Activated T-cell treated with anti-CD3 and anti-CD28 coated beads, Interleukin-2, amount 50 U/mL, for 48 hours (primary cell): ENCODE results near the gene MTCL1.

Source experiments
- DNase-seq, 2 experiments: peaks; one replicate each; pipeline ENCODE4 v3.0.0-alpha.2; 2020

The MTCL1 gene

DNA sequence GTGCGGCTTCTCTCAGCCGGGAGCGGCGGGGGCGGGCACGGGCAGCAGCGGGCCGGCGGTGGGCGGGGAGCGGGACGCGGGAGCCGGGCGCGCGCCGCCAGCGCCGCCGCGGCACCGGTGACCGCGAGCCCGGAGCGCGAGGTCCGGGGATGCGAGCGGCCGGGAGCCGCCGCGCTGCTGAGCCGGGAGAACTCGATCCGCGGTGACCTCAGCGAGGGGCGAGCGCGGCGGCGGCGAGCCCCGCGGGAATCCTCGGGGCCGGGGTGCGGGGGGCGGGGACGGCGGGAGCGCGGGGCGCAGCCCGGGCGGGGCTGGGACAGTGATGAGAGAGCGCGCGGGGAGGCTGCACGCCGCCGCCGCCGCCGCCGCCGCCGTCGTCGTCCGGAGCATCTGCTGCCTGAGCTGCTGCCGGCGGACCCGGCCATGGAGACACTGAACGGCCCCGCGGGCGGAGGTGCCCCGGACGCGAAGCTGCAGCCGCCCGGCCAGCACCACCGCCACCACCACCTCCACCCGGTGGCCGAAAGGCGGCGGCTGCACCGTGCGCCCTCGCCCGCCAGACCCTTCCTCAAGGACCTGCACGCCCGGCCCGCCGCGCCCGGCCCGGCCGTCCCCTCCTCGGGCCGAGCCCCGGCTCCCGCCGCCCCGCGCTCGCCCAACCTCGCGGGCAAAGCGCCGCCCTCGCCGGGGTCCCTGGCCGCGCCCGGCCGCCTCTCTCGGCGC is at the start of gene MTCL1:
TSS of gene MTCL1 (plus strand) at position 319 of the 723 bp plus-strand sequence. CDS start at position 424, 105 bp downstream.
- peak; percentile 42 to 59 for DNase-seq

DNA sequence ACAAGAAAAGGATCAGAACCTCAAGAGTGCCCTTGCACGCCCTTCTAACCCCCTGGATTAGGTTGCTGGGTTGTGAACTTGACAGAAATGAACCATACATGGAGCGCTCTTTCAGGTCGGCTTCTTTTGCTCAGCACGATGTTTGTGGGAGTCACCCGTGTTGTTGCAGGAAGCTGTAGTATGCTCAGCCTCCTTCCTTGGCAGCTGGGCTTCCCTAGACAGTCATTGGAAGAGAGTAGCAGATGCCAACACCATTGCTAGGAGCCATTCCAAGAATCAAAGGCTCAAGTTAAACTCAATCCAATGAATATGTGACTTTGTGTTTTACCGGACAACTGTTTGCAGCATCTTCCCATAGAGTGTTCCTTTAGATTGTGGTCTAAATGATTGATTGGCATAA is 49.1 kb upstream of the MTCL1 start:
- DNase-seq = no peak

DNA sequence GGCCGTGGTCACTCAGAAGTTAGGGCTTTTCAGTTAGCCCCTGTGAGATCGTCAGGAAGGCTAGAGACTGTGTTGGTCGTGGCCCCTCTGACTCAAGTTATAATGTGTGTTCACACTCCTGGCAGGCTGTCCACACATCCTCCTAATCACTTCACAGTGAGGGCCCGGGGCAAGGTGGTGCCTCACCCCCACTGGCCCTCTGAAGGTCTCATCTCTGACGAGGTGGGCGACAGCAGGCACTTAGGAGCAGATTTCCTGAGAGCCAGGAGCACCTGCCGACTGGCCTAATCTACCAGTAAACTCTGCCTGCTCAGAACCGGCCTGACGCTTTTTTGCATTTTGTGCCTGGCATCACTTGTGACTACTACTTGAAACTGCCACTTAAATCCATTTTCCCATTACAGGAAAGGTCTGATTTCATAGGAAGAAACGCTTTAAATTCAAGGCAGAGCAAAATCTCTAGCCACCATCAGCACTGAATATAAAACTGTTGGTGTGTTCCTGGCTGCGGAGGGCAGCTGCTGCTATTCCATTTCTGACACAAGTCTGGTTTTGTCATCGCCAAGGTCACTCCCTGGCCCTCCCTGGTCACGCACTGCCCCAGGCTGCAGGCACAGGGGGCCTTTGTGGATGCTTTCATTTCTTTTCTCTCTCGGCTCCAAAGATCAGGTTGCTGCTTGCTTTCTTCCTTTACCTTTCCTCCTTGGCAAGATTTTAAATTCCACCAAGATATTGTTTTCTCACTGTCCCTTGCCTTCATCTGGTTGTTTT is 48.1 kb upstream of the MTCL1 start:
- no peak for DNase-seq

DNA sequence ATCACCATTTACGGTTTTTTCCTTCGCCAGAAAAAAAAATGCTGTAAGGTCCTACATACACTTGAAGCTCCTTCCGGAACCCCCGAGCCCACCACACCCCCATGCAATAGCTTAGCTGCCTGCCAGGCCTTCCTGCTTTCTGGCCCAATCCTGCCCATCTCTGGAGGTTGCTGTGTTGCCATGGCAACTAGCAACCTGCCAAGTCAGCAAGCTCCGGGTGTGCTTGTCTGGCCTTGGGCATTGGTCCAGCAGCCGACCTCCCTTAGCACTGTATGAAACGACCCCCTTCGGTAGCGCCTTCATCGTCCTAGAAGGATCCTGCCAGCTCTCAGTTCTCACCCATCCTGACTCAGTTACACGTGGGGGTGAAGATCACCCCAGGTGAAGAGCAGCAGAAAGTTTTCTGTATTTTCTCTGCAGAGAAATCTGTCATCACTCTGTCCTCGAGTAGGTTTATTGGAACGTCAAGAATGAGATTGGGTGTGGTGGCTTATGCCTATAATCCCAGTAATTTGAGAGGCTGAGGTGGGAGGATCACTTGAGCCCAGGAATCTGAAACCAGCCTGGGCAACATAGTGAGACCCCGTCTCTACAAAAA is 47.4 kb upstream of the MTCL1 start:
- no peak for DNase-seq

DNA sequence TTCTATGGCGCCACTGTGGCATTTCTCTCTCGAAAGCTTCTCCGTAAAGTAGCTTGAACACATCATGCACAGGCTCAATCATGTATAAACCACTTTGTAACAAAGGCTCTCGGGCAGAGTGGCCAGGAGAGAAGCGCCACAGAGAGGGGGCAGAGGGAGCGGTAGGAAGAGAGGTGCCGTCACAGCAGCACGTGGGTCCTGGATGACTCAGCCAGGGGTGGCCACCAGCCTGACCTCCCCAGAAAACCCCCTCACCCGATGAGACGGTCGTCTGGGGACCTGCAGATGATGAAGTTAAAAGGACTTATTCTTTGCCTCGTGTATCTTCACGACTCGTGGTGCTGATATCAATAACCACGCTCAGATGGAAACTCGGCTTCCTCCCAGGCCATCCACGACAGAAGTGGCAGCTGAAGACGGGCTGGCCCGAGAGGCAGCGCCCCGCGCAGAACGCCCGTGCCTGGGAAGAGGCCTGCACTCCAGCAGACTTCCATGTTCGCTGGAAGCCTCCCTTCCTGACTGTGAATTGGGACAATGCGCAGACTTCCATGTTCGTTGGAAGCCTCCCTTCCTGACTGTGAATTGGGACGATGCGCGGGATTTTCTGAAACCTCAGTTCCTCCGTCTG is 46.4 kb upstream of the MTCL1 start:
- no peak for DNase-seq

DNA sequence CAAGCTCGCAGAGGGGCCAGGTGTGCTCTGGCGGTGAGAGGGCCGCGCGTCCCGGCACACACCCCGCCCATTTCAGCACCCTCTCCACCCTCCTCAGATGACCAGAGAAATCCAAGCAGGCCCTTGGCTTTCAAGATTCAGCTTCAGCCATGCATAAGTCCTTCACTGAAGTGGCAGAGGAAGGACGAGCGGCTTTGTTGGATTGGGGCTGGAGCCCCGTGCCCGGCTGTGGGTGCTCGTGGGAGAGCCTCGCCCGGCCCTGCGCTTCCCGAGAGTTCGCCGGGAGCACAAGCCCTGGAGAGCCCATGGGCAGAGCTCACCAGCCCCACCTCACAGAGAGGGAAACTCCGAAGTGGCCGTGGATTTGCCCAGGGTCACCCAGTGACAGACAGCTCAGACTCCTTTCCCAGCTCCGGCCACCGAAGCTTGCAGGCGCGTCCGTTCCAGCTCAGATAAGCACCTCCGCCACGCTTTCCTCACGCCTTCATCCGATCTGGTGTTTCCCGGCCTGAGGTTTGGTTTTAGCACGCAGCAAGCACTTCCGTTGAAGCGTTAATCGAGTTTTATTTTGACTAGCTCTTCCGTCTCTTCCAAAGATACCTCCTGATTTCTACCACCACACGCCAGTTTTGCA is 45.6 kb upstream of the MTCL1 start:
- DNase-seq = no peak

DNA sequence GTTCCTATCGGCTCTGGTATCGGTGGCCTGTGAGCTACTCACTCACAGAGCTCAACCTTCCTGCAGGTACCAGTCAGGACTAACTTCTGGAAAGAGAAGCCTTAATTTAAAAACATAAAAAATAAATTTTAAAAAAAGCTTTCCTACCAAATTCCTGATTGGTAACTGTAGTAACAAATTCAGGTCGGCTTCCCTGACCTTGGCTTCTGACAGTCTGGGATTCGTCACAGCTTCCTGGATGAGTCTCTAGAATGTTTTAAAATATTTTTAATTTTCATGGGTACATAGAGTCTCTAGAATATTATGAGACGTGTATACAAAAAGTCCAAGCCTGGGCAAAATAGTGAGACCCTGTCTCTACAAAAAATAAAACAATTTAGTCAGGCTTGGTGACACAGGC is 45.0 kb upstream of the MTCL1 start:
- DNase-seq = no peak

DNA sequence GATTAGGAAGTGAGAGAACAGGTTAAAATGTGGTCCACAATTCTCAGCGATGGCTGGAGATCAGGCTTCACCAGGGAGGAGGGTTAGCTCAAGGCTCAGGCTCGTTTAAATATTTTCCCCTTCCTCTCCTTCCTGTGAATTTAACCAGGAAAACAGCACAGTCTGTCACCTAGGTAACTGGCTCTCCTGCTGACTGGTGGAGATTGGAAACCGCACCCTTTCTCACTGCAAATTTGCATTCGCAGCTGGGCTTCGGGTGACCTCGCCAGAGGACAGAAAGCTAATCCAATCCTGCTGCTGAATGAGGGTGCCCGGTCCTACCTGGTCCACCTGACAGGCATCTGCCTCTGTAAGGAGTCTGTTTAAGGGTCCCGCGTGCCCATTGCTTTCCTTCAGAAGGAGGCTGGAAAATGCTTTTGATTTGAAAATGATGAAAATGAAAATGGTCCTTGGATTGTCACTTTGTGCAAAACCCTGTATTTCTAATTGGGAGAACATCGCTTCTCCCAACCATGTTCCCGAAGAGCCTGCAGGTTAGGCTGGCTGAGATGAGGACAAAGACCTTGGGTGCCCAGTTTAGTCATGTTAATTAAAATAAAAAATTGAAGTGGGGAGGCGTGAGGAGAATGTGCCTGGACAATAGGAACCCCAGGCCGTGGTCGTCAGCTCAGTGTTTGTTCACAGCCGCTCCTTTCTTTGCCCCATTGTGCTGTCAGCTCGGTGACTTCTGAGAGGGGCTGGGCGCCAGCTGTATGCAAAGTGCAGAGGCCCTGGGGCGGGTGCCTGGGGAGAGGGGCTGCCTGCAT is 43.4 kb upstream of the MTCL1 start:
- DNase-seq = no peak

DNA sequence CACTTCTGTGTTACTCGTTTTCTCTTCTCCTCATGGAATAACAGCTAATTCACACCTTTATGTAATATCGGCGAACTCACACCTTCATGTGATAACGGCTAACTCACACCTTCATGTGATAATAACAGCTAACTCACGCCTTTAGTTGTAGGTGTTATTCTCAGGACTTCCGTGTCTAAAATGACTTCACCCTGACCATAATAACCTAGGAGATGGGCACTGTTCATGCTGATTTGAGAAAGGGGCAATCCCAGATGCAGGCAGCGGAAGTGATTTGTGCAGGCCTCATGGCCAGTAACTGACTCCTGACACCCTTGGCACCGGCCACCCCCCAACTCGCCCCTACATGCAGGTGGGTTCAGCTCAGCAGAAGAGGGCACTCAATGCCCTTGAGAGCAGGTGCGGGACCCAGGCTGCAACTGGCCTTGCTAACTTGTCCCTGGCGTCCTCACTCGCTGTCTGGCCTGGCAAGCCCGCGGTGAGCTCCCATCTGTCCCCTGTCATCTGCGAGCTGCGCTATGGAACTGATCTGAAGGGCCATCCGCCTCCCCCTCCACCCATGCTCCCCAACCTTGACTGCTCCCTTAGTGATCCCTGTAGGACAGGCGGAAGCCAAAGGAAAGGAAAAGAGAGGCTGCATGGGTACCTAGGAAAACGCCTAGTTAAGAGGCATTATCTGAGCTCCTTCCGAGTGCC is 42.6 kb upstream of the MTCL1 start:
- no peak for DNase-seq

DNA sequence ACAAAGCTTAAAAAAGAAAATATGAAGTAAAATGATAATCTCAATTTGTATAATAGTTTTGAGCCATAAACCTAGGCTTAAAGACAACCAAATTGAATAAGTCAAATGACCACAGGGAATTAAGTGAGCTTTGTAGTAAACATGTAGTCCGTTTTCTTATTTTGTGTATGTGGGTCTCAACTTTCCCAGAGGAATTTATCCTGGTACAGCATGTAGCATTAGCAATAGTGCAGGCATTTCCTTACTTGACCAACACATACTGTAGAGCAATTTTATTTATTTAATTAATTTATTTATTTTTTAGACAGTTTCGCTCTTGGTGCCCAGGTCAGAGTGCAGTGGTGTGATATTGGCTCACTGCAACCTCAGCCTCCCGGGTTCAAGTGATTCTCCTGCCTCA is 37.5 kb upstream of the MTCL1 start:
- DNase-seq = no peak

DNA sequence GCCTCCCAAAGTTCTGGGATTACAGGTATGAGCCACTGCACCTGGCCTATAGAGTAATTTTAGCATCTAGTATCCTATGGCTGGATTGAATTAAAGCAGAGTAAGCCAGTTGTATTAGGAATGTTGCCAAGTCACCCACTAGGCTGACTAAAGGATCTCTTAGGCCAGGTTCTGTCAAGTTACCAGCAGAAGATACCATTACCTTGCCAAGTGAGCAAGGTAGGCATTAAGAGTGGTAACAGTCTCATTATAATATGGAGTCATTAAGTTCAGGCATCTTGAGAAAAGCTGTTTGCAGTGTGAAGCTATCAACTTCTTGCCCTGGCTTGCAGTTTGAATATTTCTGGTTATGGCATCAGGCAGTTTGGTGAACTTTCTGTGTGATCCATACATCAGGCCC is 37.0 kb upstream of the MTCL1 start:
- DNase-seq = no peak

DNA sequence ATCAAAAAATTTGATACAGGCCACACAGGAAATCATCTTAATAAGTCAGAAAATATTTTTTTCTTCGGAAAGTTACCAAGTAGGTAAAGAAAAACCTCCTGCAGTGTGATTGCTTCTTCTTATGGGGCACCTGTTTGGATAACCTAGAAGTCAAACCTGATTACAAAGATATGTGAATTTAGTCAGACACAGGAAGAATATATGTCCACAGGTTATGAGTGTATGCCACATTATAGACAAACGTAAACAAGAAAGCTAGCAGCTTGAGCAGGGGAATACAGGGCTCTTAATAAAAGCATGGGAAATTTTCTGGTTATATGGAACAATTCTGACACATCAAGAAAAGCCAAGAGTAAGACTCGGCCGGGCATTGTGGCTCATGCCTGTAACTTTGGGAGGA is 35.8 kb upstream of the MTCL1 start:
- no peak for DNase-seq

DNA sequence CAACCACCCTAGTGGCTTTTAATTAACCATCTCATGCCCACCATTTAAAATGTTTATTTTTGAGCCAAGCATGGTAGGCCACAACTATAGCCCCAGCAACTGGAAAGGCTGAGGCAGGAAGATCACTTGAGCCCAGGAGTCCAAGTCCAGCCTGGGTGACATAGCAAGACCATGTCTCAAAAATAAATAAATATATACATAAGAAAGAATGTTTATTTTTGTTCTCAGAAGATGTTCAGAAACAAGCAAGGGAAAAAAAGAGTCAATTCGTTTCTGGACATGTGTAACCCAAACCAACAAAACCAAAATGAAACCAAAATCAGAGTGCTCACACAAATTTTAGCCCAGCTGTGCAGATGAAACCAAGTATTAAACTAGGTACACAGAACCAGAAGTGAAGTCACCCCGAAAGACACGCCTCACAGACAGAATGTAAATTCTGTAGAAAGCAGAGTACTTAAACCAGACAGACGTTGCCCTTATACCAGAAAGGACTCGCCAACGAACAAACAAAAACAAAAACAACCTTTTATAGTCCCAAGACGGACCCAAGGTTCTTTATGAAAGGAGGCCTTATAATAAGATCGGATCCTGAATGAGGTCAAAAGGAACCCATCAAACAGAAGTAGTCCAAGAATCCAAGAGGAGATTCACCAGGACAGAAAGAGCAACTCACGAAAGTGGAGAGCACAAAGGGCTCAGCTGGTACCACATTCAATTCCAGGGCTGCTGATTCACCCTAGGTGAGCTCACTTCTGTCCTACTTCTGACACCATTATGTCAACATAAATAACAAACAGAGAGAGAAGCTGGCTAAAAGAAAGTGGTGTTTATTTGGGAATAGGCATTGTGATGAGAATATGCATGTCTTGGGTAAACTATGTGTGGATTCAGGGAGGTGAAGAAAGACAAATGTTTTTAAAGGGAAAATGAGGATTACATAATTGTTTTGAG is 31.8 kb upstream of the MTCL1 start:
- DNase-seq = no peak

DNA sequence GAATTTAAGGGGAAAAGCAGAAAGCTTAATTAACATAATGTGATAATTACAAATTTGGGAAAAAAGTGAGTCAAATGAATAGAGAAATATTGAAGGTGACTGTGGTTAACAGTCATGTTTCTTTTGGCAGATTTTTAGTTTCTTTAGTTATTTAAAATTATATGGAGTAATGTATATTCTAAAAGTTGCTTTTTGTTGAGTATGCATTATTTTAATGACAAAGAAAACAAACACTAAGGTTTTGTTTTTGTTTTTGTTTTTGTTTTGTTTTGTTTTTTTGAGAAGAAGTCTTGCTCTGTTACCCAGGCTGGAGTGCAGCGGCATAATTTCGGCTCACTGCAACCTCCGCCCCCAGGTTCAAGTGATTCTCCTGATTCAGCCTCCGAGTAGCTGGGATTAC is 30.3 kb upstream of the MTCL1 start:
- DNase-seq = no peak

DNA sequence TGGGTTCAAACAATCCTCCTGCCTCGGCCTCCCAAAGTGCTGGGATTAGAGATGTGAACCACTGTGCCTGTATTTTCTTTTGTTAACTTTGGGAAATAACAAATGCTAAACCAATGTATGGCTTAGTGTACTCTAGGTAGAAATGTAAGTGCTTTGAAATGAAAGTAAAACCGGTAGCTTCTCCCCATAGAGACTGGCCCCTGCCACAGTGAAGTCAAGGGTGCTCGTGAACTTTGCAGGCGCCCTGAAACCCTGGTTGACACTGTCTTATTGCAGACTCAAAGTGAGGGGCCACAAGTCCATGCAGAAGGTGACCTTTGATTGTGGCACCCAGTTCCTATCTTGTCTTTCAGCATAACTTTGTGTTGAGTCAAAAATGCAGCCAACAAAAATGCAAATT is 24.2 kb upstream of the MTCL1 start:
- no peak for DNase-seq

DNA sequence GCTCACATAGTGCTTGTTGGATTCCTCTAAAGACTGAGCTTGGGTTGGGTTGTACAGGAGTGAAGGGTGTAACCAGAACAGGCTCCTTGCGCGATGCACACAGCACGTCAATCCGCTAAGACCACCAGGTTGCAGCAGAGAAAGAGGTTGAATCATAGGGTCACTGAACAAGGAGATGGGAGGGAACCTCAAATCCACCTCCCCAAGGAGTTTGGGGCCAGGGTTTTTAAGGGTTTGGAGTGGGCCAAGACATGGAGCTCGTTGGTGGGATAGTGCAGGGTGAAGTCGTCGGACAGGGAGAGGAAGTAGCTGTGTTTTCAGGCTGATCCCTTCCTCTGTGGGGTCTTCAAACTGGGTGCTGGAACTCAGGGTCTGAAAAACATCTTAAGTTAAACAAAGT is 20.8 kb upstream of the MTCL1 start:
- DNase-seq = no peak

DNA sequence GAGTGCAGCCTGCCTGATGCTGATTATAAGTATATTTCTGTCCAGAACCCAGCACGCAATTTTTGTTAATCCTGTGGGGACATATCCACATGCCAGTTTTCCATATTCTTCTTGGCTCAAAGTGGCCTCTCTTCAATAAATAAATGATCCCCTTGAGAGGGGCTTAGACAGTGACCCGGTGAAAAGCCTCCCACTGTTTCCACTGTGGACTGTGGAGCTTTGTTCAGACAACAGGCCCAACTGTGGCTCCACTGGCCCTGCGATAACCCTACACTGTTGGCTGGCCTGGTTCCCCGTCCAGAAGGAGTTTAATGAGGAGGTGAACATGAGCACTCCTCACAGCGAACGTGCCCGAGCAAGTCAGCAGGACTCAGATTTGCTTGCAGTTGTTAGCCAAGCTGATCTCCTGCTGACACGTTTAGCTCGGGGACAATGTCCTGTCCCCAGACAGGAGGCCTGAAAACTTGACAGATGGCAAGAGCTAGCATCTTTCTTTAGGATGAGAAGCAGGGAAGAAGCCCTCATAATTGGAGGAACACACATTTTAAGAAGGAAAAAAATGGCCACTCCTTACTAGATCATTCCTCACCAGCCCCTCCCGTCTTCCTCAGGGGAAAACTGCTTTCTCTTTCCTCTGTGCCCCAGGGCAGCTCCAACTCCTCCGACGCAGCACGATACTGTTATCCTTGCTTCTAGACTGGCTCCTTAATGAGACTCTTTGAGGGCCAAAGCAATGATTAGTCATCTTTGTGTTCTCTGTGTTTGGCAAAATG is 20.0 kb upstream of the MTCL1 start:
- DNase-seq = no peak

DNA sequence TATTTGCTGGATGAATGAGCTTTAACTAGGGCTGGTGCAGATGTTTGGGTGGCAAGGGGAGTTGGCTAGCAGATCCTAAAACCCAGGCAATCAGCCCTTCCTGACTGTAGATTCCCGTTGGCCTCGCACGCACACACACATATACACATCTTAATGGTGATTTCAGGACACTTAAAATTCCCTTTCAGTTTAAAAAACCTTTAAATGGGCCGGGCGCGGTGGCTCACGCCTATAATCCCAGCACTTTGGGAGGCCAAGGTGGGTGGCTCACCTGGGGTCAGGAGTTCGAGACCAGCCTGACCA is 19.5 kb upstream of the MTCL1 start:
- DNase-seq = no peak

DNA sequence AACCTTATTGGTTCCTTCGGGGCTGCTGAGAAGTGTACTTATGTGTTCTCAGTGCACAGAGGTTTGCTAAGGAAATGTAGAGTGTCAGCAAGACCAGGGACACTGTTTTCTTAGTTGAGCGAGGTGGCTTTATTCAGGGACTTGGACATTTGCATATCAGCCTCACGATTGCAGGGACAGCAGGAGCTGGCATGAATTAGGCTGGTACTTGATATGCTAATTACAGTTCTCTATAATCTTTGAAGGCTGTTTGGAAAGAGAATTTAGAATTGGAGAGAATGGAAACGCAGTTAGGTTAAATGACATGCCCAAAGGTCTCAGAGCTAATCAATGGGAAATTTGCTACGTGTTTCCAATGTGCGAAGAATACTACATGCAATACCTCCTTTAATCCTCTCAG is 18.7 kb upstream of the MTCL1 start:
- DNase-seq = no peak
